Gastrocnemius medialis (tissue), 4 donors: ENCODE data around the gene RFNG. TPM values are rescaled to one million over a fixed set of nuclear protein-coding genes. Genes with fewer than 3 reads are reported as not detected.

Source experiments
- ATAC-seq, 2 donors: fragments of 150-250 bp; one replicate each; pipeline ENCODE4 v1.9.1; 2016
- DNase-seq, 2 donors: peaks; one replicate each; pipeline ENCODE4 v3.0.0-alpha.2; 2019
- H3K27ac ChIP-seq, 4 donors: fragments of 200-600 bp; sonication (generic); 1 replicate in 1 of 4; 2 replicates in 3 of 4; pipeline ENCODE4 v1.5.1; 2016 to 2018; ENCODE audit warnings: mild to moderate bottlenecking in 2 of 4, moderate library complexity in 1 of 4
- H3K27me3 ChIP-seq, 3 donors: fragments of 200-600 bp; sonication (generic) in 2 of 3; 1 replicate in 1 of 3; 2 replicates in 2 of 3; pipeline versions ENCODE4 v1.5.1 to v1.6.0; 2016 to 2019; ENCODE audit warnings: mild to moderate bottlenecking in 1 of 3, moderate library complexity in 1 of 3
- H3K36me3 ChIP-seq, 2 donors: fragments of 200-600 bp; sonication (generic) in 1 of 2; one replicate each; pipeline ENCODE4 v1.5.1; 2017 to 2018
- H3K4me1 ChIP-seq, 2 donors: fragments of 200-600 bp; sonication (generic) in 1 of 2; one replicate each; pipeline ENCODE4 v1.5.1; 2016 to 2017; ENCODE audit warnings: mild to moderate bottlenecking in 2 of 2
- H3K4me3 ChIP-seq, 4 donors: fragments of 200-600 bp; sonication (generic) in 3 of 4; 1 replicate in 1 of 4; 2 replicates in 3 of 4; pipeline ENCODE4 v1.5.1; 2016 to 2019; ENCODE audit warnings: mild to moderate bottlenecking in 2 of 4
- H3K9me3 ChIP-seq, 3 donors: fragments of 200-600 bp; sonication (generic) in 2 of 3; 1 replicate in 1 of 3; 2 replicates in 2 of 3; pipeline ENCODE4 v1.5.1; 2016 to 2019
- CTCF ChIP-seq, 5 experiments: fragments of 450-650 bp in 3 of 5; fragments of 200-600 bp in 2 of 5; sonication (generic) in 2 of 5; IDR thresholded peaks in 4 of 5; conservative IDR thresholded peaks in 1 of 5; 1 replicate in 4 of 5; 2 replicates in 1 of 5; pipeline ENCODE4 v1.5.1; 2016 to 2019; ENCODE audit warnings: antibody characterized with exemption in 5 of 5, mild to moderate bottlenecking in 3 of 5, moderate library complexity in 3 of 5
- POLR2A ChIP-seq, 2 donors: fragments of 450-650 bp; IDR thresholded peaks; one replicate each; pipeline ENCODE4 v1.6.1; 2017; ENCODE audit warnings: antibody characterized with exemption in 2 of 2, mild to moderate bottlenecking in 2 of 2, moderate library complexity in 2 of 2
- in situ Hi-C, 4 donors: fragments of 200-750 bp; cut with MboI; loops; one replicate each; pipeline versions ENCODE4 v1.15.0 to v1.8.0; 2017; ENCODE audit warnings: low sequenced_read_pairs in 4 of 4
- intact Hi-C: fragments of 100-400 bp; cut with DNase I; formaldehyde crosslinking; loops from one replicate; pipeline ENCODE4 v1.15.1; 2023; ENCODE audit warnings: low total_unique reads
- total RNA-seq, 4 donors: library from RNA; depleted of rRNA; stranded (reverse); fragments of >200 nt; gene quantifications; one replicate each; pipeline versions ENCODE4 v1.1.0 to v1.2.3, GENCODE V29; 2016

The RFNG gene
- total RNA-seq, 4 donors from 2014 or later, result 29.6 to 64.9 (median 49.1) TPM

- no peak overlapping the region for H3K4me3 ChIP-seq
- peaks cover 6 to 9% of the 10 kb centered on the region in 2 donors for H3K4me1 ChIP-seq
- in situ Hi-C loops, result no loop called here
- no peak for TF ChIP-seq POLR2A (IDR thresholded peaks at IDR 0.05)
- no peak for TF ChIP-seq CTCF (IDR thresholded peaks at IDR 0.05 in 4 of 5, conservative IDR thresholded peaks at IDR 0.05 in 1 of 5)
- intact Hi-C loops, result no loop called here
- ATAC-seq, result no peak
- no peak for DNase-seq
- H3K27me3 ChIP-seq, result no peaks in the 10 kb centered on the region
- H3K27ac ChIP-seq, result no peak overlapping the region
- peaks cover 0 to 83% of the 10 kb centered on the region in 2 donors for H3K36me3 ChIP-seq
- H3K9me3 ChIP-seq, result no peaks in the 10 kb centered on the region
Measured at GRCh38 chr17:82059272-82060000, 7.8 kb upstream of the RFNG start.

GRCh38 chr17:82058855-82059249 is 7.2 kb upstream of the RFNG start:
- in situ Hi-C loops, result no loop called here

GRCh38 chr17:82058230-82058854 is 6.7 kb upstream of the RFNG start:
- no peak for TF ChIP-seq CTCF (IDR thresholded peaks at IDR 0.05 in 4 of 5, conservative IDR thresholded peaks at IDR 0.05 in 1 of 5)
- TF ChIP-seq POLR2A (IDR thresholded peaks at IDR 0.05), result no peak
- in situ Hi-C loops, result no loop called here
- no peak for DNase-seq
- no peak overlapping the region for H3K27ac ChIP-seq
- H3K36me3 ChIP-seq, result peaks cover 0 to 93% of the 10 kb centered on the region in 2 donors
- peaks cover under 1 to 4% of the 10 kb centered on the region in 2 donors for H3K4me1 ChIP-seq
- H3K9me3 ChIP-seq, result no peaks in the 10 kb centered on the region
- no peaks in the 10 kb centered on the region for H3K27me3 ChIP-seq
- no peak for ATAC-seq
- intact Hi-C loops, result no loop called here
- H3K4me3 ChIP-seq, result no peak overlapping the region

More at GRCh38 chr17:82058855-82059249, 7.2 kb upstream of the RFNG start:
- DNase-seq (no peak), ATAC-seq (no peak)
- TF ChIP-seq CTCF (IDR thresholded peaks at IDR 0.05 in 4 of 5, conservative IDR thresholded peaks at IDR 0.05 in 1 of 5) (no peak), POLR2A (IDR thresholded peaks at IDR 0.05) (no peak)
- intact Hi-C loops, result no loop called here
- Histone ChIP-seq H3K4me3 (no peak overlapping the region), H3K36me3 (peaks cover 0 to 88% of the 10 kb centered on the region in 2 donors), H3K27me3 (no peaks in the 10 kb centered on the region), H3K4me1 (peaks cover under 1 to 3% of the 10 kb centered on the region in 2 donors), H3K9me3 (no peaks in the 10 kb centered on the region), H3K27ac (no peak overlapping the region)

GRCh38 chr17:82056729-82057621 is 5.4 kb upstream of the RFNG start:
- Histone ChIP-seq H3K9me3 (no peaks in the 10 kb centered on the region), H3K4me3 (no peak overlapping the region), H3K27ac (no peak overlapping the region), H3K4me1 (peaks cover 10 to 17% of the 10 kb centered on the region in 2 donors), H3K27me3 (no peaks in the 10 kb centered on the region), H3K36me3 (peaks cover 0 to 81% of the 10 kb centered on the region in 2 donors)
- ATAC-seq, result no peak
- in situ Hi-C loops (no loop called here), intact Hi-C loops (no loop called here)
- no peak for TF ChIP-seq POLR2A (IDR thresholded peaks at IDR 0.05)
- TF ChIP-seq CTCF (IDR thresholded peaks at IDR 0.05 in 4 of 5, conservative IDR thresholded peaks at IDR 0.05 in 1 of 5), result no peak
- DNase-seq, result no peak
